Activated CD4-positive, alpha-beta T cell treated with anti-CD3 and anti-CD28 coated beads, Interleukin-2, amount 50 U/mL, for 24 hours (primary cell): ENCODE measurements around the gene BCL7B.
"Not testable (repeated sequence)": the region's sequence is repeated elsewhere in the genome, so short reads cannot be mapped to it uniquely, and the experiment has no call there.

ENCODE experiments used
- DNase-seq, 2 donors: peaks; one replicate each; pipeline ENCODE4 v3.0.0-alpha.2; 2020; ENCODE audit warnings: low read depth in 1 of 2, low spot score in 1 of 2

The BCL7B gene

DNA sequence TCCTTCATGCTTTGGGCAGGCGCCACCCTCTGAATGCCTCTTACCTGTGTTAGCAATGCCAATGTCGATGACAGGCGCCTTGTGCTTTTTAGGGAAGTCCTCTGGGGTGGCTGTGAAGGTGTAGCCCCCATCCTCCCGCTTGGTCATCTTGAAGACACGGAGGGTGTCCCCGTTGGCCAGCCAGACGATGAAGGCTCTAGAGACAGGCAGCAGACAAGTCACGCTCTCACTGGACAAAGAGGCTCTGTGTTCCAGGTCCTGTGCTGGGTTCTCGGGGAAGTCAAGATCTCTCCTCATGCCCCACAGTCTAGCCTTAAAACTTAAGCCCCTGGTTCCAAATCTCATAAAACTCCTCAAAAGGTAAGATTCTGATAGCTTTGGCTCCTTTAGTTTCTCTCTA is 15.8 kb upstream of the BCL7B start:
- DNase-seq, result no peak

GRCh38 chr7:73572767-73573186 is 15.3 kb upstream of the BCL7B start:
- no peak for DNase-seq

- no peak for DNase-seq
These were observed 13.5 kb upstream of the BCL7B start for GRCh38 chr7:73570977-73571376.

DNA sequence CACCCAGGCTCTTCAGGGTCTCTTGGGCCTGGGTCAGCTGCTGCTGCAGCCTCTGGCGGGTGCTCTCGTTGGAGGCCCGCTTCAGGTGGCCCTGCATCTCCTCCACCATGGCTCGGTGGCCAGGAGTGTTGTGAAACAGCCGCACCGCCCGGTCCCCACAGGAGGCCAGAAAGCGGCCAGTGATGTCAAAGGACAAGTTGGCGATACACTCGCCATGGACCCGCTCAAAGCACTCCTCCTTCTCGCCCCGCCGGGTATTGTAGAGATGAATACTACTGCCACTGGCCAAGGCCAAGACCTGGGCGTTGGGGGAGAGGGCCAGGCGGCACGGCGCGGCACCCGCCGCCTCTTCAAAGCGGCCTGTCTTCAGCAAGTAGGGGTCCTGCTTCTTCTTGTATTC is 13.0 kb upstream of the BCL7B start:
- DNase-seq, result no peak

DNA sequence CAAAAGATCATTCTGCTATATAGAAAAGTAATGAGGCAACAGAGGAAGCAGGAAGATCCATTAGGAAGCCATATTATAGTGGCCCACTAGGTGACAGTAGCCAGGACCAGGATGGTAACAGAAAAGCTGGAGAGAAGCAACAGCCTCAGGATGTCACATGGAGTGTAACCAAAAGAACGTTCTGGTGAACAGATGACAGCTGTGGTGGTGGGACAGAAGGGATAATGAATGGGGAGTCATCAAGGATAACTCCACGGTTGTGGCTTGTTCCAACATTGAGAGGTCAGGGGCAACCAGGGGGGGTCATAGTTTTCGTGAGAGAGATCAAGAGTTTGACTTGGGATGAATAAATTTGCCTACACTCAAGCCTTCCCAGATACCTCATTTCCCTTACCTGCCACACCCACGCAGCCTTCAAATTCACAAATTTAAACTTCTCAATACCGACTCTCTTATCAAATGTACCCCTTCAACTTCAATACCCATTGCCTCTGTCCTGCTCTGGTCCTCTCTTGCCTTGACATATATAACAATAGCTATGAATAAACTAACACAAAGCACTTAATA is 11.6 kb upstream of the BCL7B start:
- no peak for DNase-seq

- DNase-seq, result no peak
These were observed 10.6 kb upstream of the BCL7B start for GRCh38 chr7:73567846-73568685.

DNA sequence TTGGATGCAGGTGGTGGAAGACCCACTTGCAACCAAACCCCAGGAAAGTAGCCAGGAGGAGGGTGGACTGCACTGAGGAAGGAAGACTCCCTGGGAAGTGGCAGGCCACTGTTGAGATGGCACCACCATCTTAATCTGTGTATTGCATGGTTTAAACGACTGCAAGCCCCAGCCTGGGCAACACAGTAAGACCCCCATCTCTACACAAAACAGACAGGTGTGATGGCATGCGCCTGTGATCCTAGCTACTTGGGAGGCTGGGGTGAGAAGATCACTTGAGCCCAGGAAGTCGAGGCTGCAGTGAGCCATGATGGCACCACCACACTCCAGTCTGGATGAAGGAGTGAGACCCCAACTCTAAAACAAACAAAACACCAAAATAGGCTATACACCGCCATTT is 9.7 kb upstream of the BCL7B start:
- no peak for DNase-seq

- DNase-seq, result not testable (repeated sequence)
These were observed 8.9 kb upstream of the BCL7B start for GRCh38 chr7:73566431-73566830.

GRCh38 chr7:73565675-73566340 is 8.3 kb upstream of the BCL7B start:
- DNase-seq, result no peak

DNA sequence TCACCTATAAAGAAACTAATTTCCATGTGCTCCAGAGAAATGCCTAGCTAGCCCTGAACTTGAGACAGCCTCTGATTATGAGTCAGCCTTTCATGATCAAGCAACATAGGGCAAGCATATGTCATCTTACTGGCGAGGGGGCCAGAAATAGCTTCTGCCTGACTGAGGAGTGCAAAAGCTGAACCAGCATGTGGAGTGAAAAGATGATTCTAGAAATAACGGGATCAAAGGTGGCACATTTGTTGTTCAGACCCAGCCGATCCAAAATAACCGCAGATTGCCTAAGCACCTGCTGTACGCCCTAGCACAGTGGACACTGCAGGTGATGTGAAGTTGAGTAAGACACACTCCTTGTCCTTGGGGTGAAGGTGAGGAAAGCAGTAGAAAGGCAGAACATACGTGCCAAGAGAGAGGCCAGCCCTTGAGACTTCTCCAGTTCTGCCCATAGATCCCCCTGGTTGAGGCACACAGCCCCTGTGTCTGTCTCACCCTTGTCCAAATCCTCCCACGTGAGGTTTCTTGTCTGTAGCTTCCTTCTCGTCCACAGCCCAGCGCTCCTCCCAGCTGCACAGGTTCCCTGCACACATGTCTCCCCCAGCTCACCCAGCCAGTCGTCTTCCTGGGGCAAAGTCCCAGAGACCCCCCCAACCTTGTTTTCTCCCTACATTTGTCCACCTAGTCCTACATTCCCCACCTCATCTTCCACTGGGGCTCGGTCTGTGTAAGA is 2.8 kb upstream of the BCL7B start:
- DNase-seq, result no peak

DNA sequence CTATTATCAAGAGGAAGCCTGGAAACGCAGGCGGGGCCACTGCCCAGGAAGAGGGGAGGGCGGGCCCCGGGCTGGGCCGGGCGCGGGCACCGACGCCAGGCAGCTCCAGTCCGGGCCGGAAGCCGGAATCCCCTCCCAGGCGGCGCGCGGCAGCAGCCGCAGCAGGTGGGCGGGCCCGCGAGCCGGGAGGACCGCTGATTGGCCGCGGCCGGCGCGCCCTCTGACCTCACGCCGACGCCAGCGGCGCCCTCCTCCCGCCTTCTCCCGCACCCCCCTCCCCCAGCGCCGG is 438 bp downstream of the BCL7B start:
- DNase-seq, result peak; percentile 73 to 83

DNA sequence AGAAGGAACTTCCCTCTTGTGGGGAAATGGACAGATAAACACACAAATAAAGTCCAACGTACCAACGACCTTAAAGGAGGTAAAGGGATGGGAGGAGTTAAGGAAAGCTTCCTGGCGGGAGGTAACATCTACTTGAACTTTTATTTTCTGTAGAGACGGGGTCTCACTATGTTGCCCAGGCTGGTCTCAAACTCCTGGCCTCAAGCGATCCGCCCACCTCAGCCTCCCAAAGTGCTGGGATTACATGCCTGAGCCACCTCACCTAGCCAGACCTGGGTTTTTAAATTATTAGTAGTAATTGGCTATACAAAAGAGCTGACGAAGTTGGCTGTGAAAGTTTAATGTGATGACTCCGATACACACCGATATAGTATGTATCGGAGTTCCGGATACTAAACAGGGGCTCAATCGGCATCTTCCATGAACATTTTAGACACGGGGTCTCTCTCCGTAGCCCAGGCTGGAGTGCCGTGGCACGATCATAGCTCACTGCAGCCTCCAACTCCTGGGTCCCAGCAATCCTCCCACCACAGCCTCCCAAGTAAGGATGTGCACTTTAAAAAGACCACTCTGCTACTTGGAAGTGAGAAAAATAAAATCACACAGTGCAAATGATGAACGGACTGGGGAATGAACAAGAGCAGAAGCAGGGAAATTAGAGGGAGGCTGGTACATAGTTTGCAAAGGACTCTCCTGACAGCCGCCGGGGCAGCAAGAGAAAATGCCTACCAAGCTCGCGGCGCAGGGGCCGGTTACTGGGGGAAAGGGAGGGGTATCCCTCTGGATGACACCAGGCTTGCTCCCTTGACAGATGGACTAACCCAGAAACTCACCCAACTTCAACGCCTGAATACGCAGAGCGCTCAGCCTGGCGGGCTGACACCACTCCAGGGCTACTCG is 1.0 kb downstream of the BCL7B start:
- no peak for DNase-seq

DNA sequence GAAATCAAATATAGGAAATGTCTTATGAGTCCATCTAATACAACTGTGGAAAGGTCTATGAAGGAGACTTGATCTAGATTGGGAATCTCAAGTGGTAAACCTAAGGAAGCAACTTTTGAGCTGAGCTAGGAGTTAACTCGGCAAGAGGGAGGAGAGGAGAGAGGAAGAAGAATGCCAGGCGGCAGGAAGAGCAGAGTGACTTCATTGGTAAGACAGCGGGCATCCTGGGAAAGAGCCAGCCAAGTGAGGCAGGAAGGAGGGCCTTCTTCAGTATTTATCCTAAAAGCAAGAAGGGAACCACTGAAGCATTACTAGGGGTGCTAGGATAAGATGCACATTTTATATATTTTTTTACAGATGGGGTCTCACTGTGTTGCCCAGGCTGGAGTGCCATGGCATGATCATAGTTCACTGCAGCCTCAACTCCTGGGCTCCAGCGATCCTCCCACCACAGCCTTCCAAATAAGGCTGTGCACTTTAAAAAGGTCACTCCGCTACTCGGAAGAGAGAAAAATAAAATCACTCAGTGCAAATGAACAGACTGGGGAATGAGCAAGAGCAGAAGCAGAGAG is 2.0 kb downstream of the BCL7B start:
- DNase-seq, result no peak

- not testable (repeated sequence) for DNase-seq
These were observed 7.4 kb downstream of the BCL7B start for GRCh38 chr7:73550093-73550492.

DNA sequence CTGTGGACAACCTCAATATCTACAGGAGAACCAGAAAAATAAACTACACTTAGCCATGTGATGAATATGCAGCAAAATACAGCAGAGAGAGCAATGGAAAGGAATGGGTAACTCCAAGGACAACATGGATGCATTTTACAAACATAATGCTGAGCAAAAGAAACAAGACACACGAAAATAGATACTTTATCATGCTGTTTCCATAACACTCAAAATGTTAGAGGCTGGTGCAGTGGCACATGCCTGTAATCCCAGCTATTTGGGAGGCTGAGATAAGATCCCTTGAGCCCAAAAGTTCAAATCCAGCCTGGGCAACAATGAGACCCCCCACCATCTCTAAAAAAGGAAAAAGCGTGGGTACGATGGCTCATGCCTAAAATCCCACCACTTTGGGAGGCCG is 8.3 kb downstream of the BCL7B start:
- DNase-seq, result no peak

DNA sequence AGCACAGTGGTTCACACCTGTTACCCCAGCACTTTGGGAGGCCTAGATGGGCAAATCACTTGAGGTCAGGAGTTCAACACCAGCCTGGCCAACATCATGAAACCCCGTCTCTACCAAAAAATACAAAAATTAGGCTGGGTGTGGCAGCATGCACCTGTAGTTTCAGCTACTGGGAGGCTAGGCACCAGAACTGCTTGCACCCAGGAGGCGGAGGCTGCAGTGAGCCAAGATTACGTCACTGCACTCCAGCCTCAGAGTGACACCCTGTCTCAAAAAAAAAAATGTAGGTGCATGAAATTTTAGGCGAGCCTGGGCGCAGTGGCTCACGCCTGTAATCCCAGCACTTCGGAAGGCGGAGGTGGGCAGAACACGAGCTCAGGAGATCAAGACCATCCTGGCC is 9.6 kb downstream of the BCL7B start:
- DNase-seq, result no peak

DNA sequence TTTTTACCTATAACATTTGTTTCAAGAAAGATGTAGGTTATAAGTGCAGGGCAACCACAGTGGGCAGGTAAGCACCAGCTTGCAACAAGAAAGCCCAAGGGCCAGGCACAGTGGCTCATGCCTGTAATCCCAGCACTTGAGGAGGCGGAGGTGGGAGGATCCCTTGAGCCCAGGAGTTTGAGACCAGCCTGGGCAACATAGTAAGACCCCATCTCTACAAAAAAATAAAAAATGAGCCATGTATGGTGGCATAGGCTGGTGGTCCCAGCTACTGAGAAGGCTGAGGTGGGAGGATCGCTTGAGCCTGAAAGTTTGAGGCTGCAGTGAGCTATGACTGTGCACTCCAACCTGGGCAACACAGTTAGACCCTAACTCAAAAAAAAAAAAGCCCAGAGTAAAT is 12.8 kb downstream of the BCL7B start:
- DNase-seq, result no peak

- no peak for DNase-seq
These were observed 15.8 kb downstream of the BCL7B start for GRCh38 chr7:73541722-73542121.

DNA sequence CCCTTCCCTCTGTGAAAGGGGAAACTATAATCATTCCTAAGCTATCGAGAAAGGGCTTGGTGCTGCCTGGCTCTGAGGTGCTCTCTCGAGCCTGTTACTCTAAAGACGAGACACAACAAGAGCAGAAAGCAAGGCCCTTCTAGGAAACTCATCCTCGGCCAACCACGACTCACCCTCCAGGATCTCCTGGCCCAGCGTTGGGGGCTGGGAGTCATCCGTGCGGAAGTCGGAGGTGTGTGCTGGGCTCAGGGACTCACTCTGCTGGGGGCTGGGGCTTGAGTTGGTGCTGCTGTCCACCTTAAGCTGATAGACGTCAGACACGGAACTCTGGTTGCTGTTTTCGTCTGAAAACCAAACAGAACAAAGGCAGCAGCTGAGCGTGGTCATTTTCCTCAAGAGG is 17.8 kb downstream of the BCL7B start:
- no peak for DNase-seq

DNA sequence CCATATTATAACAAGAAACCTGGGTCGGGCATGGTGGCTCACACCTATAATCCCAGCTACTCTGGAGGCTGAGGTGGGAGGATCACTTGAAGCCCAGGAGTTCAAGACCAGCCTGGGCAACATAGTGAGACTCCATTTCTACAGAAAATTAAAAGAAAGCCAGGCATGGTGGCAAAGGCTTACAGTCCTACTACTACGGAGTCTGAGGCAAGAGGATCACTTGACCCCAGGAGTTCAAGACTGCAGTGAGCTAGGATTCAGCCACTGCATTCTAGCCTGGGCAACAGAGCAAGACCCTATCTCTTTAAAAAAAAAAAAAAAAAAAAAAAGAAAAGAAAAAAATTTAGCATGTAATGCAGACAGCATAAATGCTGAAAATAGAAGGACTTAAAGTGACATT is 19.0 kb downstream of the BCL7B start:
- DNase-seq, result not testable (repeated sequence)

GRCh38 chr7:73537051-73537450 is 20.4 kb downstream of the BCL7B start:
- DNase-seq, result no peak
